ENCODE measurements around the gene GALNT2. TPM values are rescaled to one million over a fixed set of nuclear protein-coding genes. Genes with fewer than 3 reads are reported as not detected.

GALNT2 gene
- total RNA-seq, 4 donors from 2014 or later: 50.7 to 85.0 (median 71.8) TPM

GRCh38 chr1:230260831-230261230 lies 193.8 kb downstream of the GALNT2 start:
- no peak for DNase-seq (ENCODE audit: low spot score)
- TF ChIP-seq CTCF (IDR thresholded peaks at IDR 0.05): no peak
- no peak for ATAC-seq (ENCODE audit: low FRiP score)

GRCh38 chr1:230261928-230262650 lies 195.1 kb downstream of the GALNT2 start:
- TF ChIP-seq CTCF (IDR thresholded peaks at IDR 0.05): no peak
- DNase-seq (ENCODE audit: low spot score): no peak
- ATAC-seq (ENCODE audit: low FRiP score): no peak

- ATAC-seq (ENCODE audit: low FRiP score) (no peak), DNase-seq (ENCODE audit: low spot score) (no peak)
- no peak for TF ChIP-seq CTCF (IDR thresholded peaks at IDR 0.05)
Measured at GRCh38 chr1:230262867-230263567, 196.0 kb downstream of the GALNT2 start.

GRCh38 chr1:230263568-230264195 lies 196.6 kb downstream of the GALNT2 start:
- no peak for DNase-seq (ENCODE audit: low spot score)
- no peak for TF ChIP-seq CTCF (IDR thresholded peaks at IDR 0.05)
- no peak for ATAC-seq (ENCODE audit: low FRiP score)

GRCh38 chr1:230264342-230264741 lies 197.3 kb downstream of the GALNT2 start:
- no peak for TF ChIP-seq CTCF (IDR thresholded peaks at IDR 0.05)
- DNase-seq (ENCODE audit: low spot score) (no peak), ATAC-seq (ENCODE audit: low FRiP score) (no peak)

- no peak for TF ChIP-seq CTCF (IDR thresholded peaks at IDR 0.05)
- ATAC-seq (ENCODE audit: low FRiP score) (no peak), DNase-seq (ENCODE audit: low spot score) (no peak)
Measured at GRCh38 chr1:230265200-230266115, 198.4 kb downstream of the GALNT2 start.

Data from omental fat pad (tissue), 4 donors.